Hepatocyte (in vitro differentiated cells): ENCODE measurements around the gene FAT1. TPM values are rescaled to one million over a fixed set of nuclear protein-coding genes. Genes with fewer than 3 reads are reported as not detected.

Experiments used
- DNase-seq: peaks from one replicate; pipeline ENCODE4 v3.0.0-alpha.2; 2016; ENCODE audit warnings: low spot score
- H2AFZ ChIP-seq: fragments of 200-600 bp; sonication (generic); 2 replicates; pipeline ENCODE4 v1.6.0; 2016; ENCODE audit warnings: antibody characterized with exemption, mild to moderate bottlenecking
- H3K27ac ChIP-seq: fragments of 200-600 bp; sonication (generic); 2 replicates; pipeline ENCODE4 v1.5.1; 2016; ENCODE audit warnings: mild to moderate bottlenecking
- H3K27me3 ChIP-seq: fragments of 200-600 bp; sonication (generic); 2 replicates; pipeline ENCODE4 v1.6.1; 2016
- H3K36me3 ChIP-seq: fragments of 200-600 bp; sonication (generic); replicated peaks from 2 replicates; pipeline ENCODE4 v1.5.1; 2016; ENCODE audit warnings: low read depth; ENCODE audit not compliant: insufficient read depth
- H3K4me1 ChIP-seq: fragments of 200-600 bp; sonication (generic); 2 replicates; pipeline ENCODE4 v1.5.1; 2016; ENCODE audit warnings: mild to moderate bottlenecking, moderate library complexity; ENCODE audit not compliant: insufficient read depth
- H3K4me2 ChIP-seq: fragments of 200-600 bp; sonication (generic); 2 replicates; pipeline ENCODE4 v1.6.0; 2016
- H3K4me3 ChIP-seq: fragments of 200-600 bp; sonication (generic); 2 replicates; pipeline ENCODE4 v1.5.1; 2016; ENCODE audit warnings: mild to moderate bottlenecking
- H3K79me2 ChIP-seq: fragments of 200-600 bp; sonication (generic); 2 replicates; pipeline ENCODE4 v1.6.0; 2017; ENCODE audit warnings: mild to moderate bottlenecking
- H3K9me2 ChIP-seq: fragments of 200-600 bp; sonication (generic); replicated peaks from 2 replicates; pipeline ENCODE4 v1.6.0; 2017; ENCODE audit warnings: mild to moderate bottlenecking; ENCODE audit not compliant: insufficient read depth
- H3K9me3 ChIP-seq: fragments of 200-600 bp; sonication (generic); 2 replicates; pipeline ENCODE4 v1.5.1; 2016; ENCODE audit warnings: low read depth, mild to moderate bottlenecking
- H4K20me1 ChIP-seq: fragments of 200-600 bp; sonication (generic); 2 replicates; pipeline ENCODE4 v1.6.0; 2016; ENCODE audit warnings: mild to moderate bottlenecking; ENCODE audit not compliant: insufficient read depth, poor library complexity, severe bottlenecking
- EZH2 ChIP-seq: fragments of 200-600 bp; sonication (generic); IDR thresholded peaks from 2 replicates; pipeline ENCODE4 v1.6.1; 2016; ENCODE audit warnings: antibody characterized with exemption, mild to moderate bottlenecking, borderline replicate concordance
- EZH2phosphoT487 ChIP-seq: fragments of 200-600 bp; sonication (generic); IDR thresholded peaks from one replicate; pipeline ENCODE4 v1.6.1; 2018; ENCODE audit warnings: antibody characterized with exemption, mild to moderate bottlenecking, low read depth, moderate library complexity; ENCODE audit not compliant: unreplicated experiment, severe bottlenecking
- WGBS: methylation state at CpG from one replicate; pipeline ENCODE4 v1.1.6; 2016; ENCODE audit warnings: low lambda C conversion rate; ENCODE audit errors: missing lambda C conversion rate; 5-methylcytosine and 5-hydroxymethylcytosine counted together
- polyA plus RNA-seq: library from polyadenylated mRNA; unstranded; fragments of >200 nt; fragmentation: Nextera tagmentation; extraction: Ambion mirVana; gene quantifications from 2 replicates; pipeline ENCODE4 v1.2.1, GENCODE V29; 2016
- total RNA-seq: library from RNA; depleted of rRNA; stranded (reverse); fragments of >200 nt; gene quantifications from 2 replicates; pipeline ENCODE4 v1.2.3, GENCODE V29; 2014
- TF ChIP-seq, protein P1 (sequence below): fragments of 200-600 bp; sonication (generic); IDR thresholded peaks from 2 replicates; pipeline ENCODE4 v1.5.1; 2016; ENCODE audit warnings: antibody characterized with exemption, mild to moderate bottlenecking; ENCODE audit not compliant: poor library complexity

Gene FAT1
- total and polyA plus RNA-seq, 2 experiments from 2014 or later: 33.9 to 168 TPM

DNA sequence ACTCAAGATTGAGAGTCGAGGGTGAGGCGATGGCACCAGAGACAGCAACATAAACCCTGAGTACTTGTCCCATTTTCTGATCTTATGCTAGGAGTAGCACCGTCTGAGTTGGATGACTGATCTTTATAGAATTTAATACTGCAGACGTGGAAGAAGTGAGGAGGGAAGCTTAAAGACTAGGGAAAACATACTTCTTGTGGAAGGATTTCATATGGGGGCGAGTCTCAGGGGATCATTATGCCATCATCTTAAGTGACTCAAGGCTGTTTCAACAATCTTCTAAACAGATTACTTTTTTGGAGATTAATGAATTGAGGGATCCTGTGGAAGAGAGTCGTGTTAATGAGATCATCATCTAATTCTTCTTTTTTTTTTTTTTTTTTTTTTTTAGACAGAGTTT is 17.2 kb upstream of the FAT1 start:
- H4K20me1 ChIP-seq: no peaks in the 10 kb centered on the region
- H3K4me3 ChIP-seq: no peak overlapping the region
- peaks cover 8% of the 10 kb centered on the region for H3K4me1 ChIP-seq
- WGBS: 95% methylated on average over 6 of the region's 6 CpGs
- no peak overlapping the region for H3K4me2 ChIP-seq
- DNase-seq: no peak
- no peaks in the 10 kb centered on the region for H3K36me3 ChIP-seq
- no peak overlapping the region for H3K27ac ChIP-seq
- H3K79me2 ChIP-seq: no peaks in the 10 kb centered on the region
- TF ChIP-seq EZH2 (no peak), EZH2phosphoT487 (no peak)
- TF ChIP-seq, protein P1, sequence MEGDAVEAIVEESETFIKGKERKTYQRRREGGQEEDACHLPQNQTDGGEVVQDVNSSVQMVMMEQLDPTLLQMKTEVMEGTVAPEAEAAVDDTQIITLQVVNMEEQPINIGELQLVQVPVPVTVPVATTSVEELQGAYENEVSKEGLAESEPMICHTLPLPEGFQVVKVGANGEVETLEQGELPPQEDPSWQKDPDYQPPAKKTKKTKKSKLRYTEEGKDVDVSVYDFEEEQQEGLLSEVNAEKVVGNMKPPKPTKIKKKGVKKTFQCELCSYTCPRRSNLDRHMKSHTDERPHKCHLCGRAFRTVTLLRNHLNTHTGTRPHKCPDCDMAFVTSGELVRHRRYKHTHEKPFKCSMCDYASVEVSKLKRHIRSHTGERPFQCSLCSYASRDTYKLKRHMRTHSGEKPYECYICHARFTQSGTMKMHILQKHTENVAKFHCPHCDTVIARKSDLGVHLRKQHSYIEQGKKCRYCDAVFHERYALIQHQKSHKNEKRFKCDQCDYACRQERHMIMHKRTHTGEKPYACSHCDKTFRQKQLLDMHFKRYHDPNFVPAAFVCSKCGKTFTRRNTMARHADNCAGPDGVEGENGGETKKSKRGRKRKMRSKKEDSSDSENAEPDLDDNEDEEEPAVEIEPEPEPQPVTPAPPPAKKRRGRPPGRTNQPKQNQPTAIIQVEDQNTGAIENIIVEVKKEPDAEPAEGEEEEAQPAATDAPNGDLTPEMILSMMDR: no peak
- H3K27me3 ChIP-seq: no peaks in the 10 kb centered on the region
- H3K9me2 ChIP-seq: no peaks in the 10 kb centered on the region
- H2AFZ ChIP-seq: no peak overlapping the region
- H3K9me3 ChIP-seq: no peaks in the 10 kb centered on the region

DNA sequence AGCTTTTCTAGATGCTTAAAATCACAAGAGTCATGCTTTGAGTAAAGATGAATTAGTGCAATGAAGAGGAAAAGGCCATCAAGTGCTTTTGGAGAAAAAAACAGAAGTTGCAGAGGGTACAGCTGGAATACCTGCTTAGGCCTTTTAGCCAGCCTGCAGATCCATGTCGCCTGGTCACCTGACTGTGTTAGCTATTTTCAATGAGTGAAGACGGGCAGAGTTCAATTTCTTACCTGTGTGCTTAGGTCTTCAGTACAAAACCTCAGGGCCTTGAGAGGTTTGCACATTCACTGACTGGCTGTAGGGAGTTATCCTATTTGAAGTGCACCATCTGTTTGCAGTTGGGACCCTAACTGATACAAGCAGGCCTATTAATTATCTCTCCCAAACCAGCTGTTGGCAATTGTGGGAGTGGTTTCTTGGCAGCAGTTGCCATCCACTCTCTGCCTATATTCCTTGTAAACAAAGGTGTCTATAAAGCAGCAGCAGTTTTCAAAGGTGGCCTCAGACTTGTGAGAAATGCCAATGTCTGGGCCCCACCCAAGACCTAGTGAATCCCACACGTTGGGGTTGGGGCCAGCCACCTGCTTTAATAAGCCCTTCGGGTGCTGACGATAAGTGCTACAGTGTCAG is 16.3 kb upstream of the FAT1 start:
- Histone ChIP-seq H3K4me1 (peaks cover 8% of the 10 kb centered on the region), H2AFZ (no peak overlapping the region), H4K20me1 (no peaks in the 10 kb centered on the region), H3K36me3 (no peaks in the 10 kb centered on the region), H3K9me3 (no peaks in the 10 kb centered on the region), H3K4me2 (no peak overlapping the region), H3K79me2 (no peaks in the 10 kb centered on the region), H3K4me3 (no peak overlapping the region), H3K27me3 (no peaks in the 10 kb centered on the region), H3K9me2 (no peaks in the 10 kb centered on the region), H3K27ac (peak overlapping the region; percentile 14)
- DNase-seq: peak; percentile 34
- TF ChIP-seq EZH2 (no peak), EZH2phosphoT487 (no peak)
- TF ChIP-seq, protein P1: no peak
- 66% methylated on average over 5 of the region's 5 CpGs for WGBS

DNA sequence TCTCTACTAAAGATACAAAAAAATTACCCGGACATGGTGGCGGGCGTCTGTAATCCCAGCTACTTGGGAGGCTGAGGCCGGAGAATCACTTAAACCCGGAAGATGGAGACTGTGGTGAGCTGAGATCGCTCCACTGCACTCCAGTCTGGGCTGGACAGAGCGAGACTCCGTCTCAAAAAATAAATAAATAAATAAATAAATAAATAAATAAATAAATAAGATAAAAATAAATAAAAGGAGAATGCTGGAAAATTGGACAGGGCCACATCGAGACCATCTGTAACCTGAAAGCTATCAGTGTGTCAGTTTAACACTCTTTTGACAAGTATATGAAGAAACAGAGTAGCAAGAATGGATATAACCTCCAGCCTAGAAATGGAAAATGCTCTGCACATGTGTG is 15.7 kb upstream of the FAT1 start:
- no peak for DNase-seq
- no peak overlapping the region for H3K4me2 ChIP-seq
- WGBS: 97% methylated on average over 9 of the region's 9 CpGs
- no peaks in the 10 kb centered on the region for H3K9me2 ChIP-seq
- no peaks in the 10 kb centered on the region for H4K20me1 ChIP-seq
- H3K9me3 ChIP-seq: no peaks in the 10 kb centered on the region
- no peaks in the 10 kb centered on the region for H3K79me2 ChIP-seq
- H3K27me3 ChIP-seq: no peaks in the 10 kb centered on the region
- peaks cover 8% of the 10 kb centered on the region for H3K4me1 ChIP-seq
- no peak overlapping the region for H3K27ac ChIP-seq
- H3K4me3 ChIP-seq: no peak overlapping the region
- TF ChIP-seq, protein P1: no peak
- TF ChIP-seq EZH2: no peak
- no peak for TF ChIP-seq EZH2phosphoT487
- no peaks in the 10 kb centered on the region for H3K36me3 ChIP-seq
- no peak overlapping the region for H2AFZ ChIP-seq
